GM19452 (cell line): ENCODE results near the gene FAM200C.

ENCODE experiments used
- ATAC-seq: cut with Tn5 transposase; IDR thresholded peaks from one replicate; pipeline ENCODE4 v1.9.1; 2021; ENCODE audit not compliant: unreplicated experiment

Gene FAM200C

GRCh38 chr5:160369990-160370712 lies 29.7 kb downstream of the FAM200C start, which contains the start of gene C1QTNF2:
Gene C1QTNF2 (minus strand): TSS chr5:160370626. CDS start chr5:160355011, 15,615 bp downstream.
- ATAC-seq = no peak

- ATAC-seq = no peak
Measured at GRCh38 chr5:160367885-160368284, 32.0 kb downstream of the FAM200C start.

- no peak for ATAC-seq
Measured at GRCh38 chr5:160367261-160367660, 32.6 kb downstream of the FAM200C start.

GRCh38 chr5:160366230-160366629 lies 33.6 kb downstream of the FAM200C start:
- no peak for ATAC-seq

- no peak for ATAC-seq
Measured at GRCh38 chr5:160363660-160364395, 36.0 kb downstream of the FAM200C start.

GRCh38 chr5:160363211-160363610 lies 36.6 kb downstream of the FAM200C start:
- no peak for ATAC-seq

GRCh38 chr5:160361624-160362228 lies 38.1 kb downstream of the FAM200C start:
- no peak for ATAC-seq

GRCh38 chr5:160360310-160360709 lies 39.5 kb downstream of the FAM200C start:
- no peak for ATAC-seq

GRCh38 chr5:160359816-160360215 lies 40.0 kb downstream of the FAM200C start:
- no peak for ATAC-seq

- no peak for ATAC-seq
Measured at GRCh38 chr5:160359242-160359641, 40.6 kb downstream of the FAM200C start.

- no peak for ATAC-seq
Measured at GRCh38 chr5:160357861-160358411, 41.9 kb downstream of the FAM200C start.

GRCh38 chr5:160357394-160357793 lies 42.5 kb downstream of the FAM200C start:
- ATAC-seq = no peak

- ATAC-seq = no peak
Measured at GRCh38 chr5:160356550-160357347, 43.1 kb downstream of the FAM200C start.

- ATAC-seq = no peak
Measured at GRCh38 chr5:160354666-160355065, 45.2 kb downstream of the FAM200C start.

GRCh38 chr5:160353379-160353778 lies 46.5 kb downstream of the FAM200C start:
- ATAC-seq = no peak

GRCh38 chr5:160352308-160352707 lies 47.5 kb downstream of the FAM200C start:
- ATAC-seq = no peak

GRCh38 chr5:160349935-160350303 lies 49.9 kb downstream of the FAM200C start:
- no peak for ATAC-seq

GRCh38 chr5:160349249-160349934 lies 50.5 kb downstream of the FAM200C start:
- ATAC-seq = no peak

GRCh38 chr5:160348080-160348479 lies 51.8 kb downstream of the FAM200C start:
- no peak for ATAC-seq

- ATAC-seq = no peak
Measured at GRCh38 chr5:160347448-160347847, 52.4 kb downstream of the FAM200C start.
